ENCODE results near the gene ANKRD23. TPM values are rescaled to one million over a fixed set of nuclear protein-coding genes. Genes with fewer than 3 reads are reported as not detected.

The ANKRD23 gene
- total RNA-seq, 1 donor from 2014 or later, result 12.5 TPM

- no peak for TF ChIP-seq CTCF (IDR thresholded peaks at IDR 0.05; ENCODE audit: unreplicated experiment)
- Mint-ChIP-seq H3K4me1 (peaks cover 26% of the 10 kb centered on the region), H3K9me3 (no peaks in the 10 kb centered on the region), H3K27me3 (ENCODE audit: low read depth) (no peaks in the 10 kb centered on the region), H3K27ac (no peak overlapping the region), H3K4me3 (no peak overlapping the region), H3K36me3 (peaks cover 10% of the 10 kb centered on the region)
- DNase-seq (ENCODE audit: low spot score in 2 of 2, unreplicated experiment in 2 of 2), result no peak
Measured at GRCh38 chr2:96813656-96814055, 30.2 kb downstream of the ANKRD23 start.

- Mint-ChIP-seq H3K36me3 (peaks cover 14% of the 10 kb centered on the region), H3K4me1 (peaks cover 9% of the 10 kb centered on the region), H3K27me3 (ENCODE audit: low read depth) (no peaks in the 10 kb centered on the region), H3K27ac (no peak overlapping the region), H3K4me3 (no peak overlapping the region), H3K9me3 (no peaks in the 10 kb centered on the region)
- no peak for TF ChIP-seq CTCF (IDR thresholded peaks at IDR 0.05; ENCODE audit: unreplicated experiment)
- DNase-seq (ENCODE audit: low spot score in 2 of 2, unreplicated experiment in 2 of 2), result no peak
Measured at GRCh38 chr2:96811917-96812316, 31.9 kb downstream of the ANKRD23 start.

- no peak for DNase-seq (ENCODE audit: low spot score in 2 of 2, unreplicated experiment in 2 of 2)
- H3K4me3 Mint-ChIP-seq, result no peak overlapping the region
- no peaks in the 10 kb centered on the region for H3K9me3 Mint-ChIP-seq
- no peak overlapping the region for H3K27ac Mint-ChIP-seq
- H3K36me3 Mint-ChIP-seq, result peaks cover 20% of the 10 kb centered on the region
- H3K4me1 Mint-ChIP-seq, result peaks cover 9% of the 10 kb centered on the region
- no peak for TF ChIP-seq CTCF (IDR thresholded peaks at IDR 0.05; ENCODE audit: unreplicated experiment)
- no peaks in the 10 kb centered on the region for H3K27me3 Mint-ChIP-seq (ENCODE audit: low read depth)
Measured at GRCh38 chr2:96810783-96811192, 33.0 kb downstream of the ANKRD23 start.

GRCh38 chr2:96809951-96810782 is 33.7 kb downstream of the ANKRD23 start:
- Mint-ChIP-seq H3K27me3 (ENCODE audit: low read depth) (no peaks in the 10 kb centered on the region), H3K4me3 (no peak overlapping the region), H3K27ac (no peak overlapping the region), H3K4me1 (peaks cover 4% of the 10 kb centered on the region), H3K9me3 (no peaks in the 10 kb centered on the region), H3K36me3 (peaks cover 20% of the 10 kb centered on the region)
- no peak for DNase-seq (ENCODE audit: low spot score in 2 of 2, unreplicated experiment in 2 of 2)
- no peak for TF ChIP-seq CTCF (IDR thresholded peaks at IDR 0.05; ENCODE audit: unreplicated experiment)

GRCh38 chr2:96809216-96809882 is 34.5 kb downstream of the ANKRD23 start:
- peaks cover 22% of the 10 kb centered on the region for H3K36me3 Mint-ChIP-seq
- no peaks in the 10 kb centered on the region for H3K27me3 Mint-ChIP-seq (ENCODE audit: low read depth)
- TF ChIP-seq CTCF (IDR thresholded peaks at IDR 0.05; ENCODE audit: unreplicated experiment), result no peak
- no peaks in the 10 kb centered on the region for H3K4me1 Mint-ChIP-seq
- H3K27ac Mint-ChIP-seq, result no peak overlapping the region
- no peak for DNase-seq (ENCODE audit: low spot score in 2 of 2, unreplicated experiment in 2 of 2)
- H3K4me3 Mint-ChIP-seq, result no peak overlapping the region
- H3K9me3 Mint-ChIP-seq, result no peaks in the 10 kb centered on the region

Measured in mesothelial cell of epicardium (in vitro differentiated cells).